Activated CD4-positive, alpha-beta T cell treated with anti-CD3 and anti-CD28 coated beads, Interleukin-2, amount 50 U/mL, for 4 hours (primary cell): Measurements from ENCODE around the gene AZU1.
A peak's percentile ranks its signal among the peaks of the same experiment; 100 is the strongest.

ENCODE experiments used
- DNase-seq, 2 experiments: peaks; one replicate each; pipeline ENCODE4 v3.0.0-alpha.2; 2020

AZU1 gene

GRCh38 chr19:855566-856120, 28.0 kb downstream of the AZU1 start:
- DNase-seq, result no peak

DNA sequence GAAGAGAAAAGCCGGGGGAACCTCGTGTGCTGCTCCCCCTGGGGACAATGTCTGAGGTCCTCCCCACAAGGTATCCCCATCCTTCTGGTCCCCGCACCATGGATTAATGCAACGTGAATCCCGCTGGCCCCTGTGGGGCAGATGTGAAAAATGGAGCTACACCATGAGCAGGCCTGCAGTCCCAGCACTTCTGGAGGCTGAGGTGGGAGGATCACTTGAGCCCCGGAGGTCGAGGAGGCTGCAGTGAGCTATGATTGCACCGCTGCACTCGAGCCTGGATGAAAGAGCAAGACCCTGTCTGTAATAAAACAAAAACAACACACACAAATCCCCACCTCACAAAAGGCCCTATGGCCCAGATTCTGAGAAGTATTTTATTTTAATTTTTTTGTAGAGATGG, 30.6 kb downstream of the AZU1 start:
- DNase-seq, result no peak

DNA sequence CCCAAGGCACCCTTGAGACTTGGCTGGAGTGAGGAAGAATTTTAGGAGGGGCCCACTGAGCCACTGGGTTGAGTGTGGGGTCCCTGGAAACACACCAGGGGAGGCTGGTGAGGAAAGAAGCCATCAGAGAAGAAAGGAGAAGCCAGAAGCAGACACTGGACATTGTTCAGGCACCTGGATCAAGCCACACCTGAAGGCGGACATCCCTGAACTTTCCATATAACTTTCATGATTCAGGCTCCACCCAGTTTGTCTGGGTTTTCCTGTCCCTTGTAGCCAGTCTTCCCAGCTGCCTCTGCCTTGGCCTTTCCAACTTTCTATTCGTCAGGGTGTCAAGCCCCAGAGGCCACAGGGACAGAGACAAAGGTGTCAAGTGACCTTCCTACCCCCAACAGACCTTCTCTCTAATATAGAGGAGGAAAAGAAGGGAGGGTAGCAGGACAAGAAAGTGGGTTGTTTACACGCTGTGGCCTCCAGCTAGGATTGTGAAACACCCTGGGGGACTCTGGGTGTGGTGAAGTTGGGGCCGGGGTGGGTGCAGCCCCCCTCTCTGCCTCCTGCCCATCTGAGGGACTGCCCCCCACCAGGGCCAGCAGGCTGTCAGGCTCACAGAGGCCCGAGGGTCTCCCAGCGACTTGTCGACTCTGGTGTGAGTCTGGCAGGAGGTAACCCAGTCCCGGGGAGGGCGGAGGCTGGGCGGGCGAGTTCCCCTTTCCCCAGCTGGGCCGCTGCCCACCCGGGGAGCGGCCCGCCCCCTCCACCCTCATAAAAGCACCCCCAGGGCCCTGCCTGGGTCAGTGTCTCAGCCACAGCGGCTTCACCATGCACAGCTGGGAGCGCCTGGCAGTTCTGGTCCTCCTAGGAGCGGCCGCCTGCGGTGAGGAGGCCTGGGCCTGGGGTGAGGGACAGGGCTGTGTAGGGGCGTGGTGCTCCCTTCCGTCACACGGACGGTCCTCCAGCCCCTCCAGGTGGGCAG, 31.5 kb downstream of the AZU1 start, which contains the start of gene CFD:
CFD (plus strand) TSS at position 797 of the 976 bp plus-strand sequence; CDS start at position 823, 26 bp downstream.
- DNase-seq, result no peak

DNA sequence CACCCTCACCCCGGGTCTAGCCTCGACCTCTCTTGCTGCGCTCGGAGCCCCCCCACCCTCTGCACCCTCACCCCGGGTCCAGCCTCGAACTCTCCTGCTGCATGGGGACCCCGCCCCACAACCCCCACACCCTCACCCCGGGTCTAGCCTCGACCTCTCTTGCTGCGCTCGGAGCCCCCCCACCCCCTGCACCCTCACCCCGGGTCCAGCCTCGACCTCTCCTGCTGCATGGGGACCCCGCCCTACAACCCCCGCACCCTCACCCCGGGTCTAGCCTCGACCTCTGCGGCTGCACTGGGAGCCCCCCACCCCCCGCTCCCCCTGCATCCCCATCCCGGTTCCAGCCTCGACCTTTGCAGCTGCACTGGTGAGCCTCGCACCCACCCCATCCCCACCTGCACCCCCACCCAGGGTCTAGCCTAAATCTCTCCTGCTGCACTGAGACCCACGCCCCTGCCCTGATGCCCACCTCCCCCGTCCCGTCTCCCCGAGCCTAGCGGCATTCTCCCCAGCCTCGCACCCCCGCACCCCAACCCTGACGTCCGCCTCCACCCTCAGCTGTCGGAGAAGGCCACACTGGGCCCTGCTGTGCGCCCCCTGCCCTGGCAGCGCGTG, 33.6 kb downstream of the AZU1 start:
- no peak for DNase-seq

GRCh38 chr19:861756-862580, 34.3 kb downstream of the AZU1 start:
- peak; percentile 60 to 63 for DNase-seq

- peak; percentile 73 to 74 for DNase-seq
Measured at GRCh38 chr19:862581-863314, 35.1 kb downstream of the AZU1 start.

DNA sequence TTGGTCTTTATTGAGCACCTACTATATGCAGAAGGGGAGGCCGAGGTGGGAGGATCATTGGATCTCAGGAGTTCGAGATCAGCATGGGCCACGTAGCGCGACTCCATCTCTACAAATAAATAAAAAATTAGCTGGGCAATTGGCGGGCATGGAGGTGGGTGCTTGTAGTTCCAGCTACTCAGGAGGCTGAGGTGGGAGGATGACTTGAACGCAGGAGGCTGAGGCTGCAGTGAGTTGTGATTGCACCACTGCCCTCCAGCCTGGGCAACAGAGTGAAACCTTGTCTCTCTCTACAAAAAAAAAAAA, 35.6 kb downstream of the AZU1 start:
- DNase-seq, result no peak

- DNase-seq, result no peak
Measured at GRCh38 chr19:866769-867300, 39.2 kb downstream of the AZU1 start.

- DNase-seq, result no peak
Measured at GRCh38 chr19:867301-867793, 39.7 kb downstream of the AZU1 start.

DNA sequence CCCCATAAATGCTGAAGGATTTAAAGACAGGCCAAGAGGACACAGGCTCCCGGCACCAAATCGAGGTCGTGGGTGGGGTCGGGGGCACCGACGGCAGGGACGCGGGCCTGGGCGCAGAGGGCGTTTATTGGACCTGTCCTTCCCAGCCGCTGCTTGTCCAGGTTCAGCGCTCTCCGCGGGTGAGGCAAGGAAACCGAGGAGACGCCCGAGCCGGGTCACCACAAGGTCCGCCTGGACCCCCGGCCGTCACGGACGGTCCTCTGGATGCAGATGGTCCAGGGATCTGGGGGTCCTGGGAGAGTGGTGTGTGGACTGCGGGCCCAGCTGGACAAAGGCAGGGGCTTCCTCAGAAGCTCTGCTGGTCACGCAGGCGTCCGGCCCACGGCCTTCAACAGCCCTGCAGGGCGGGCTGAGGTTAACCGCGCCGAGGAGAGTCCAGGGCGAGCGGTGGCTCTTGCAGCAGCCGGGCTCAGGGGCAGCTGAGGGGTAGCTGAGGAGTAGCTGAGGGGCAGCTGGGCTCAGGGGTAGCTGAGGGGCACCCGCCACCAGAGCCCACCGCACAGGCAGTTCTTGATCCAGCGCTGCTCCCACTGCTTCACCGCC, 40.3 kb downstream of the AZU1 start:
- DNase-seq, result no peak

DNA sequence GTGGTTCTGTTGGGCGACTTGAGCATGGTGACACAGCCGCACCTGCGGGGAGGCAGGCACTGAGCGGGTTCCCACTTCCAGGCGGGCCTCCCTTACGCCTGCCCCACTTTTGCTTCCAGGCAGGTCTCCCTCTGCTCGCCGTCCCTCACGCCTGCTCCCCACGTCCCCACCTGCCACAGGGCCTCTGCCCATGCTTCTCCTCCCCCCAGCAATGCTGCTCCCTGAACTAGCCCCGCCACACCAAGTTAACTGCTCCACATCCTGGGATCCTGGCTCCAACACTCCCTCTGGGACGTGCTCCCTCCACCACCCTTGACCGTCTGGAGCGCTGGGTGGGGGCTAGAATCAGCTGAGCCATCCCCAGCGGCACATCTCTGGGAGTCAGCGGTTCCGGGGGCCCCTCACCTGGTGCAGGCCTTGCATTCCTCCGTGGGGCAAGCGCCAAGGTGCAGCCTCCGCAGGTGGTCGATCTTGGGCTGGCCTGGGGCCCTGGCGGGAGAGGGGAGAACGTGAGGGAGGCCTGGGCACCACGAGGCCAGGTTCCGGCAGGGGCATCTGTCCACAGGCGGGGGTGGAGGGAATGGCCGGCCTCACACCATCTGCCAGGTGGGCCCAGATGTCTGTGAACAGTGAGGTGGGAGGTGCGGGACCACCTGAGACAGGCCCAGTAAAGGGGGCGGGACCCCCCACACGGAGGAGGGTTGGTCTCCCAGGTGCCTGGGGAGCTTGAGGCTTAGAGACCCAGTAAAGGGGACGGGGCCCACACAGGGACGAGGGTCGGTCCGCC, 41.0 kb downstream of the AZU1 start:
- no peak for DNase-seq

GRCh38 chr19:869245-870177, 41.9 kb downstream of the AZU1 start:
- no peak for DNase-seq

DNA sequence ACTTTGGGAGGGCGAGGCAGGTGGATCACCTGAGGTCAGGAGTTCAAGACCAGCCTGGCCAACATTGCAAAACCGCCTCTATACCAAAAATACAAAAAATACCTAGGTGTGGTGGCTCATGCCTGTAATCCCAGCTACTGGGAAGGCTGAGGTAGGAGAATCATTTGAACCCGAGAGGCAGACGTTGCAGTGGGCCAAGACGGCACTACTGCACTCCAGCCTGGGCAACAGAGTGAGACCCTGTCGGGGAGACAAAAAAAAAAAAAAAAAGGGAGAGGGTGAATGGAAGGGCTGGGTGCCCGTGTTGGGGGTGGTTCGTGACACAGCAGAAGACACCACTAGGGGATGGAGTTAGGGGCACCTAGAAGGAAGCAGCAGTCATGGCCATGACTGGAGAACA, 42.7 kb downstream of the AZU1 start:
- no peak for DNase-seq

DNA sequence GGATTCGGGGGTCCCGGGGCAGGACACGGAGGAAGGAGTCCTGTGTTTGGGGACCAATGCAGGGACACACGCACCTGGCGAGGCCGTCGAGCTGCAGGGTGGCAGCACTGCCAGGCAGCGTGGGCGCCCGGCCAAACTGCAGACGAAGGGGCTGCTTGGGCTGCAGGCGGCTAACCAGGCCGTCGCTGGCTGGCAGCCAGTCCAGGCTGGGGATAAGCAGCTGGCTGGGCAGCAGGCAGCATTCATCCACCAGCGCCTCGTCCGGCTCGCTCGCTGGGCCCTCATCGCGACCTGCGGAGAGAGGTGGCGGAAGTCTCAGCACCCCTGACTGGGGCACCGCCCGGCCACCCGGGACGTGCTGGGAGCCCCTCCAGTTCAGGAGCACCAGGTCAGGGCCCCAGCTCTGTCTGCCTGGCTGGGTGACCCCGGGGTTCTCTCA, 43.3 kb downstream of the AZU1 start:
- DNase-seq, result no peak

GRCh38 chr19:871446-872265, 44.0 kb downstream of the AZU1 start:
- DNase-seq, result no peak

DNA sequence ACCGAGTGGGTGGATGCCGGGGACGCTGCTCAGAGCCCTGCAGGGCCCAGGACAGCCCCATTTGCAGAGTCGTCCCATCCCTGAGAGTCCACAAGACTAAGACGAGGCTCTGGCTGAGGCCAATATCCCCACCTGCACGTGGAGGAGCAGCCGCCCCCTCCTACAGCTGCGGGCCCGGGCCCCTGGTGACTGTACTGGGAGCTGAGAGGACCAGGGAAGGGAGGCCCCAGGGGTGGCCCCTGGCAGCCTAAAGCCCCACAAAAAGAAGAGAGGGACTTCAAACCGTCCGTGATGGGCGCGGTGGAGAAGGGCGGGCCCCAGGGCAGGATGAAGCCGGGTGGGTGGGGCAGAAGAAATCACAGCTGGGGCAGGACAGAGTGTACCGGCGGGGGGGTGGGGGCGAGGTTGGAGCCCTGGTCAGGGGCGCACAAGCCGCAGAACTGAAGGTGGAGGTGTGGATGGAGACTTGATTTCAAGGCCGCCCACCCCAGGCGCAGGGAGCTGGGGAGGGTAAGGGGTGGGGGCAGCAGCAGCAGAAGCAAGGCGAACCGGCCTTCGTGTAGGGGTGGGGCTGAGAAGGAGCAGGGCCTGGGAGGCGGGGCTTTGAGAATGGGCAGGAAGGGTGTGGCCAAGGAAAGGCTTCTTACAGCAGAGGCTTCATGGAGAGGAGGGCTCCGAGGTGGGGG, 44.8 kb downstream of the AZU1 start:
- DNase-seq, result peak; percentile 70 to 72

- DNase-seq, result peak; percentile 49 to 58
Measured at GRCh38 chr19:873084-873483, 45.4 kb downstream of the AZU1 start.

DNA sequence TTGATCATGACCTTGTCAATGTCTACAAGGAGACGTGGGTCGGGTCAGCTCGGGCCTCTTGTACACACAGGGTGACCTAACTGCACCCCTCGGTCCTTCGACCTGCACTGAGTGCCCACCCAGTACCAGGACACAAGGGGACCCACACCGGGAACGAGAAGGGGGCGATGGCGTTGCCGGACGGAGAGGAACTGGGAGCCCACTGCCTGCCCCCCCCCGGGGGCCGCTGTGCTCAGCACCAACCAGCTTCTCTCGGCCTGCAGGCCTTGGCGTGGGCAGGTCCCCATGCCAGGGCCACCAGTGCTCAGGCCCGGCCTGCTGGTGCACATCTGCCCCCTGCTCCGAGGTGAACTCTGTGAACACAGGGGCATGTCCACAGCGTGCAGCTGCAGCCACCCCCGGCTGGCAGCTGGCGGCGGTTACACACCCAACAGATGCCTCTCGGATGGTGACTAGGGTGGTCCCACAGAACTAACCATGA, 46.0 kb downstream of the AZU1 start:
- DNase-seq, result no peak
